ENCODE data around the gene FAM174A.

GRCh38 chr5:100616291-100616690 is 81.1 kb downstream of the FAM174A start:
- TF ChIP-seq CTCF (IDR thresholded peaks at IDR 0.05) (no peak), POLR2A (IDR thresholded peaks at IDR 0.05) (no peak), EP300 (IDR thresholded peaks at IDR 0.05) (no peak)

Measured in ovary (tissue), 3 donors.